Esophagus muscularis mucosa (tissue), 4 donors: ENCODE data around the gene MAST4. TPM values are rescaled to one million over a fixed set of nuclear protein-coding genes. Genes with fewer than 3 reads are reported as not detected.

Experiments
- DNase-seq: peaks from one replicate; pipeline ENCODE4 v3.0.0-alpha.2; 2017; ENCODE audit errors: extremely low spot score
- H3K27ac ChIP-seq, 4 donors: fragments of 200-600 bp; sonication (generic); replicated peaks in 1 of 4; 1 replicate in 3 of 4; 2 replicates in 1 of 4; pipeline ENCODE4 v1.5.1; 2016 to 2019; ENCODE audit warnings: mild to moderate bottlenecking in 1 of 4
- H3K27me3 ChIP-seq, 4 donors: fragments of 200-600 bp; sonication (generic); one replicate each; pipeline versions ENCODE4 v1.5.1 to v1.6.0; 2016 to 2019
- H3K36me3 ChIP-seq, 4 donors: fragments of 200-600 bp; sonication (generic); one replicate each; pipeline ENCODE4 v1.5.1; 2016 to 2019
- H3K4me1 ChIP-seq, 4 donors: fragments of 200-600 bp; sonication (generic); one replicate each; pipeline ENCODE4 v1.5.1; 2016 to 2019
- H3K4me3 ChIP-seq, 4 donors: fragments of 200-600 bp; sonication (generic); 1 replicate in 2 of 4; 2 replicates in 2 of 4; pipeline ENCODE4 v1.5.1; 2016 to 2019; ENCODE audit warnings: mild to moderate bottlenecking in 4 of 4, moderate library complexity in 1 of 4
- H3K9me3 ChIP-seq, 4 donors: fragments of 200-600 bp; sonication (generic); 1 replicate in 3 of 4; 2 replicates in 1 of 4; pipeline ENCODE4 v1.5.1; 2016 to 2019
- CTCF ChIP-seq, 3 experiments: fragments of 200-600 bp in 2 of 3; fragments of 450-650 bp in 1 of 3; sonication (generic) in 2 of 3; IDR thresholded peaks; one replicate each; pipeline ENCODE4 v1.5.1; 2017 to 2019; ENCODE audit warnings: antibody characterized with exemption in 3 of 3, mild to moderate bottlenecking in 2 of 3, moderate library complexity in 1 of 3
- EP300 ChIP-seq: sonication (generic); formaldehyde crosslinking; IDR thresholded peaks from one replicate; pipeline ENCODE4 v1.6.1; 2017; ENCODE audit warnings: antibody characterized with exemption
- POLR2A ChIP-seq: fragments of 450-650 bp; IDR thresholded peaks from one replicate; pipeline ENCODE4 v1.6.1; 2017; ENCODE audit warnings: antibody characterized with exemption, moderate library complexity, mild to moderate bottlenecking, low read depth
- POLR2AphosphoS5 ChIP-seq, 2 donors: sonication (generic); formaldehyde crosslinking; IDR thresholded peaks; one replicate each; pipeline ENCODE4 v1.6.1; 2017; ENCODE audit warnings: antibody characterized with exemption in 2 of 2
- WGBS: methylation state at CpG from one replicate; pipeline ENCODE4 v1.1.5; 2018; 5-methylcytosine and 5-hydroxymethylcytosine counted together
- intact Hi-C: fragments of 100-400 bp; cut with DNase I; formaldehyde crosslinking; loops from one replicate; pipeline ENCODE4 v1.15.1; 2023
- total RNA-seq, 4 donors: library from RNA; depleted of rRNA; stranded (reverse); fragments of >200 nt; gene quantifications; one replicate each; pipeline versions ENCODE4 v1.1.0 to v1.2.1, GENCODE V29; 2016

Gene MAST4
- total RNA-seq, 4 donors from 2014 or later = 26.2 to 39.7 (median 35.8) TPM

- intact Hi-C loops = no loop called here
- 65% methylated on average over 4 of the region's 4 CpGs for WGBS
- Histone ChIP-seq H3K4me1 (peaks cover 63 to 78% (median 71%) of the 10 kb centered on the region in 4 donors), H3K4me3 (no peak overlapping the region), H3K36me3 (no peaks in the 10 kb centered on the region), H3K9me3 (no peaks in the 10 kb centered on the region), H3K27ac (peak overlapping the region; percentile 15 to 64 (median 36)), H3K27me3 (no peaks in the 10 kb centered on the region)
- TF ChIP-seq EP300 = peak; percentile 5
- no peak for TF ChIP-seq CTCF (IDR thresholded peaks at IDR 0.05)
- TF ChIP-seq POLR2AphosphoS5 (IDR thresholded peaks at IDR 0.05) = peak; percentile 31 to 65
- no peak for TF ChIP-seq POLR2A
- DNase-seq = no peak
These were observed 442.8 kb downstream of the MAST4 start for GRCh38 chr5:67038817-67039603.

GRCh38 chr5:67042176-67043003, 446.2 kb downstream of the MAST4 start:
- Histone ChIP-seq H3K9me3 (no peaks in the 10 kb centered on the region), H3K27me3 (no peaks in the 10 kb centered on the region), H3K4me1 (peaks cover 54 to 73% (median 64%) of the 10 kb centered on the region in 4 donors), H3K27ac (peak overlapping the region in 1 of 4 donors; percentile 5), H3K4me3 (no peak overlapping the region), H3K36me3 (no peaks in the 10 kb centered on the region)
- WGBS = 65% methylated on average over 12 of the region's 12 CpGs
- DNase-seq = no peak
- intact Hi-C loops = loop anchor here (5.0 kb wide), 1 partner anchor 35 kb away; no protein-coding TSS in a partner anchor
- no peak for TF ChIP-seq CTCF (IDR thresholded peaks at IDR 0.05)
- TF ChIP-seq POLR2AphosphoS5 (IDR thresholded peaks at IDR 0.05) = no peak
- no peak for TF ChIP-seq POLR2A
- no peak for TF ChIP-seq EP300

- no peak for DNase-seq
- intact Hi-C loops = loop anchor here (5.0 kb wide), 1 partner anchor 37 kb away; no protein-coding TSS in a partner anchor
- H3K36me3 ChIP-seq = no peaks in the 10 kb centered on the region
- TF ChIP-seq CTCF (IDR thresholded peaks at IDR 0.05) (no peak), POLR2AphosphoS5 (IDR thresholded peaks at IDR 0.05) (no peak), POLR2A (no peak), EP300 (no peak)
- no peaks in the 10 kb centered on the region for H3K9me3 ChIP-seq
- H3K4me3 ChIP-seq = no peak overlapping the region
- no peaks in the 10 kb centered on the region for H3K27me3 ChIP-seq
- WGBS = 96% methylated on average over 3 of the region's 3 CpGs
- peaks cover 47 to 76% (median 55%) of the 10 kb centered on the region in 4 donors for H3K4me1 ChIP-seq
- no peak overlapping the region for H3K27ac ChIP-seq
These were observed 447.8 kb downstream of the MAST4 start for GRCh38 chr5:67043796-67044511.

GRCh38 chr5:67045816-67046740, 449.9 kb downstream of the MAST4 start:
- Histone ChIP-seq H3K9me3 (no peaks in the 10 kb centered on the region), H3K4me1 (peaks cover 48 to 83% (median 63%) of the 10 kb centered on the region in 4 donors), H3K4me3 (no peak overlapping the region), H3K27me3 (no peaks in the 10 kb centered on the region), H3K27ac (no peak overlapping the region), H3K36me3 (no peaks in the 10 kb centered on the region)
- WGBS = 91% methylated on average over 6 of the region's 6 CpGs
- intact Hi-C loops = no loop called here
- DNase-seq = no peak
- TF ChIP-seq POLR2A (no peak), EP300 (no peak), CTCF (IDR thresholded peaks at IDR 0.05) (no peak), POLR2AphosphoS5 (IDR thresholded peaks at IDR 0.05) (no peak)
